GM12878 (cell line): Measurements from ENCODE around the gene TPRA1. TPM values are rescaled to one million over a fixed set of nuclear protein-coding genes. Genes with fewer than 3 reads are reported as not detected.
A peak's percentile ranks its signal among the peaks of the same experiment; 100 is the strongest.

ENCODE experiments used
- ATAC-seq: fragments of 200-7000 bp; cut with Tn5 transposase; 3 replicates; pipeline ENCODE4 v1.9.1; 2020; ENCODE audit warnings: mild to moderate bottlenecking, moderate library complexity
- BruUV-seq: library from RNA; stranded (reverse); fragments of 400-500 nt; replicated peaks from 2 replicates; lab custom pipeline; 2021; lab: Mats Ljungman, UMichigan
- CTCF ChIA-PET: fragments of 300-600 bp; sonication (Branson Sonifier 250); formaldehyde crosslinking; extraction: SDS; loops from one replicate; lab custom pipeline; 2021; ENCODE audit warnings: inconsistent platforms; lab: Yijun Ruan, JAX
- POLR2A ChIA-PET: fragments of 350-600 bp; formaldehyde crosslinking; extraction: SDS; loops from one replicate; lab custom pipeline; 2021; ENCODE audit warnings: inconsistent platforms; lab: Charles Lee
- RAD21 ChIA-PET: fragments of 300-600 bp; sonication (Branson Sonifier 250); formaldehyde crosslinking; loops from one replicate; lab custom pipeline; 2023; ENCODE audit warnings: antibody characterized with exemption; ENCODE audit not compliant: unreplicated experiment; lab: Charles Lee
- SMC1A ChIA-PET: fragments of 300-600 bp; sonication (Branson Sonifier 250); formaldehyde crosslinking; loops from one replicate; lab custom pipeline; 2023; ENCODE audit not compliant: unreplicated experiment, uncharacterized antibody; lab: Charles Lee
- DNase-seq: peaks from one replicate; pipeline ENCODE4 v3.0.0-alpha.2; 2011; ENCODE audit warnings: low read depth, low spot score
- FAIRE-seq: peaks from 3 replicates; lab custom pipeline; 2011; peaks lifted over from hg19 to GRCh38; lab: Jason Lieb, UNC
- H2AFZ ChIP-seq: 2 replicates; pipeline ENCODE4 v1.6.0; 2011; ENCODE audit warnings: low read depth, low read length, control low read depth; ENCODE audit not compliant: control insufficient read depth
- H3K27ac ChIP-seq: 2 replicates; pipeline ENCODE4 v1.5.1; 2011; ENCODE audit warnings: control low read depth; ENCODE audit not compliant: control insufficient read depth, insufficient read depth
- H3K27me3 ChIP-seq, 2 experiments: replicated peaks in 1 of 2; 2 replicates each; pipeline versions ENCODE4 v1.6.0 to v1.6.1; 2011; ENCODE audit warnings: low read length in 1 of 2; ENCODE audit not compliant: control insufficient read depth in 2 of 2, insufficient read depth in 2 of 2
- H3K36me3 ChIP-seq, 2 experiments: 2 replicates each; pipeline ENCODE4 v1.5.1; 2011; ENCODE audit warnings: low read length in 1 of 2; ENCODE audit not compliant: control insufficient read depth in 2 of 2, insufficient read depth in 2 of 2
- H3K4me1 ChIP-seq: 2 replicates; pipeline ENCODE4 v1.6.1; 2011; ENCODE audit warnings: mild to moderate bottlenecking, low read length, moderate library complexity, mixed read lengths; ENCODE audit not compliant: control insufficient read depth, insufficient read depth
- H3K4me2 ChIP-seq: 2 replicates; pipeline ENCODE4 v1.6.0; 2011; ENCODE audit warnings: control low read depth; ENCODE audit not compliant: control insufficient read depth, insufficient read depth
- H3K4me3 ChIP-seq: fragments of 200-600 bp; sonication (generic); 2 replicates; pipeline ENCODE4 v1.5.1; 2016
- H3K79me2 ChIP-seq: 2 replicates; pipeline ENCODE4 v1.6.0; 2011; ENCODE audit warnings: low read length; ENCODE audit not compliant: control insufficient read depth, insufficient read depth
- H3K9ac ChIP-seq: 2 replicates; pipeline ENCODE4 v1.8.0; 2011; ENCODE audit warnings: low read length, control low read depth, mixed read lengths; ENCODE audit not compliant: control insufficient read depth, insufficient read depth
- H3K9me3 ChIP-seq: replicated peaks from 3 replicates; pipeline ENCODE4 v1.5.1; 2011; ENCODE audit warnings: mild to moderate bottlenecking, low read length; ENCODE audit not compliant: control insufficient read depth, insufficient read depth
- H4K20me1 ChIP-seq: 2 replicates; pipeline ENCODE4 v1.6.0; 2011; ENCODE audit not compliant: control insufficient read depth, insufficient read depth
- CHD2 ChIP-seq: IDR thresholded peaks from 2 replicates; pipeline ENCODE4 v1.6.1; 2011; ENCODE audit warnings: low read depth, low read length, improper control_type of control experiment, borderline replicate concordance
- FOXM1 ChIP-seq: IDR thresholded peaks from 2 replicates; pipeline ENCODE4 v1.6.1; 2012; ENCODE audit warnings: low read depth, mild to moderate bottlenecking, inconsistent platforms, low read length, moderate library complexity
- NR2F1 ChIP-seq: fragments of 450-650 bp; conservative IDR thresholded peaks from 2 replicates; pipeline ENCODE4 v1.6.1; 2017; ENCODE audit warnings: mild to moderate bottlenecking
- SMAD5 ChIP-seq: IDR thresholded peaks from 2 replicates; pipeline ENCODE4 v1.6.1; 2016; ENCODE audit warnings: antibody characterized with exemption, low read depth
- TCF12 ChIP-seq: IDR thresholded peaks from 2 replicates; pipeline ENCODE4 v1.6.1; 2011; ENCODE audit warnings: low read depth, mild to moderate bottlenecking, low read length
- WRNIP1 ChIP-seq: IDR thresholded peaks from 2 replicates; pipeline ENCODE4 v1.6.1; 2011; ENCODE audit warnings: low read depth, low read length, improper control_type of control experiment, borderline replicate concordance
- WGBS: methylation state at CpG from one replicate; pipeline ENCODE4 v1.1.6; 2016; ENCODE audit warnings: low lambda C conversion rate; ENCODE audit not compliant: insufficient replicate concordance, insufficient coverage; ENCODE audit errors: missing lambda C conversion rate; 5-methylcytosine and 5-hydroxymethylcytosine counted together
- in situ Hi-C: fragments of 300-500 bp; cut with MboI; formaldehyde crosslinking; loops from 9 replicates; pipeline ENCODE4 v1.14.3; 2018; ENCODE audit warnings: mixed read lengths
- intact Hi-C: fragments of 100-400 bp; cut with micrococcal nuclease; formaldehyde crosslinking; loops from one replicate; pipeline ENCODE4 v1.14.2; 2022; ENCODE audit not compliant: unreplicated experiment
- polyA plus RNA-seq, 11 experiments: library from polyadenylated mRNA; depleted of rRNA in 4 of 11; unstranded in 6 of 11; stranded (reverse) in 5 of 11; fragments of >200 nt; fragmentation: Nextera tagmentation in 4 of 11; fragmentation: Illumina TruSeq in 1 of 11; extraction: Ambion mirVana in 4 of 11; extraction: Trizol in 1 of 11; gene quantifications; 1 replicate in 1 of 11; 2 replicates in 10 of 11; pipeline versions ENCODE4 v1.2.1 to v1.2.3, GENCODE V29; 2011 to 2016; ENCODE audit warnings: inconsistent platforms in 2 of 11, missing spikeins in 2 of 11, low read depth in 1 of 11
- total RNA-seq, 4 experiments: library from RNA; depleted of rRNA in 3 of 4; stranded (reverse); fragments of >200 nt in 3 of 4; fragmentation: Illumina TruSeq in 1 of 4; extraction: Trizol in 1 of 4; gene quantifications; 2 replicates each; pipeline versions ENCODE4 v1.2.1 to v1.2.3, GENCODE V29; 2013 to 2021
- TF ChIP-seq, protein P1 (sequence below): IDR thresholded peaks from 2 replicates; pipeline ENCODE4 v1.6.1; 2012; ENCODE audit warnings: low read depth, low read length, improper control_type of control experiment
- TF ChIP-seq, protein P2 (sequence below): IDR thresholded peaks from 2 replicates; pipeline ENCODE4 v1.6.1; 2011; ENCODE audit warnings: mild to moderate bottlenecking, low read depth, low read length, moderate library complexity; ENCODE audit not compliant: insufficient replicate concordance
- TF ChIP-seq, protein P3 (sequence below): IDR thresholded peaks from 2 replicates; pipeline ENCODE4 v1.6.1; 2011; ENCODE audit warnings: borderline replicate concordance, low read depth, mild to moderate bottlenecking, moderate library complexity, mixed read lengths, low read length; ENCODE audit not compliant: insufficient read depth; ENCODE audit errors: extremely low read length
- TF ChIP-seq, protein P4 (sequence below): fragments of 450-650 bp; IDR thresholded peaks from 2 replicates; pipeline ENCODE4 v1.6.1; 2016; ENCODE audit warnings: mild to moderate bottlenecking
- TF ChIP-seq, protein P5 (sequence below): fragments of 450-650 bp; formaldehyde crosslinking; IDR thresholded peaks from 2 replicates; pipeline ENCODE4 v1.4.0; 2022; ENCODE audit warnings: mild to moderate bottlenecking, moderate library complexity

Gene TPRA1
- total and polyA plus RNA-seq, 10 of the 15 experiments (the other 5 are each of a cell fraction or from before 2014, with no cell fraction given) = 1.8 to 39.6 (median 26.6) TPM

DNA sequence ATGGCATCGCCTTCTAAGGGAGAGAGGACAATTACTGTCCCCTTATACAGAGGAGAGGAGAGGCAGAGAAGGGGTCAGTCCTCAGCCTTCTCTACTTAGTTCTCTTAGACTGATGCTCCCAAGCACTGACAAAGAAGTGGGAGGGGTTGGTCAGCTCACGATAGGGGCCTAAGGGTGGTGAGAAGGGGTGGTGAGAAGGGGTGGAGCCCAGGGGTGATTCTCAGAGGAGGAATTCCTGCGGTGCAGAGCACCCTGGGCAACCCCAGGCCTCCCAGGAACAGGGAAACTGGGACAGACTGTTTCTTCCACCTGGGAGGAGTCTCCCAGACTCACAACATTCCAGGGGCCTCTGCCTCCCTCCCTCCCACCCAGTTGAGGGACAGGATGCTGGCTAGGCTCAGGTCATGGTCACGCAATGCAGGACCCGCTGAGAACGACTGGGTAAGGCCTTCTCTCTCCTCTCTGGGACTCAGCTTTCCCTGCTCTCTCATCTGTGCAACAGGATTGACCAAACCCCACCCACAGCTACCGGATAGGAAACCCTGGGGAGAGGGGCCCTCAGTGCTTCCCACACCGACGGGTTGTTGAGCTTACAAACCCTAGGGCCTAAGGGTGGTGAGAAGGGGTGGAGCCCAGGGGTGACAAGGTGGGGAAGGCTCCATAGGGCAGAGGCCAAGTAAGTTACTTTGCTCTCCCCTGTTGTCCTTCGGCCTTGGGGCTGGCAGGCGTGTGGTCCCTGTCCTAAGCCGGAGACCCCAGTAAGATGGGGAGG is 1.5 kb downstream of the TPRA1 start (continued):
- TF ChIP-seq, protein P1, sequence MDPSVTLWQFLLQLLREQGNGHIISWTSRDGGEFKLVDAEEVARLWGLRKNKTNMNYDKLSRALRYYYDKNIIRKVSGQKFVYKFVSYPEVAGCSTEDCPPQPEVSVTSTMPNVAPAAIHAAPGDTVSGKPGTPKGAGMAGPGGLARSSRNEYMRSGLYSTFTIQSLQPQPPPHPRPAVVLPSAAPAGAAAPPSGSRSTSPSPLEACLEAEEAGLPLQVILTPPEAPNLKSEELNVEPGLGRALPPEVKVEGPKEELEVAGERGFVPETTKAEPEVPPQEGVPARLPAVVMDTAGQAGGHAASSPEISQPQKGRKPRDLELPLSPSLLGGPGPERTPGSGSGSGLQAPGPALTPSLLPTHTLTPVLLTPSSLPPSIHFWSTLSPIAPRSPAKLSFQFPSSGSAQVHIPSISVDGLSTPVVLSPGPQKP = no peak
- TF ChIP-seq CHD2 (0 out of 2 replicates have a peak, but pooled peaks have one; percentile 22), TCF12 (no peak), NR2F1 (peak; percentile 33)
- TF ChIP-seq, protein P2, sequence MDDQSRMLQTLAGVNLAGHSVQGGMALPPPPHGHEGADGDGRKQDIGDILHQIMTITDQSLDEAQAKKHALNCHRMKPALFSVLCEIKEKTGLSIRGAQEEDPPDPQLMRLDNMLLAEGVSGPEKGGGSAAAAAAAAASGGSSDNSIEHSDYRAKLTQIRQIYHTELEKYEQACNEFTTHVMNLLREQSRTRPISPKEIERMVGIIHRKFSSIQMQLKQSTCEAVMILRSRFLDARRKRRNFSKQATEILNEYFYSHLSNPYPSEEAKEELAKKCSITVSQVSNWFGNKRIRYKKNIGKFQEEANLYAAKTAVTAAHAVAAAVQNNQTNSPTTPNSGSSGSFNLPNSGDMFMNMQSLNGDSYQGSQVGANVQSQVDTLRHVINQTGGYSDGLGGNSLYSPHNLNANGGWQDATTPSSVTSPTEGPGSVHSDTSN = no peak

DNA sequence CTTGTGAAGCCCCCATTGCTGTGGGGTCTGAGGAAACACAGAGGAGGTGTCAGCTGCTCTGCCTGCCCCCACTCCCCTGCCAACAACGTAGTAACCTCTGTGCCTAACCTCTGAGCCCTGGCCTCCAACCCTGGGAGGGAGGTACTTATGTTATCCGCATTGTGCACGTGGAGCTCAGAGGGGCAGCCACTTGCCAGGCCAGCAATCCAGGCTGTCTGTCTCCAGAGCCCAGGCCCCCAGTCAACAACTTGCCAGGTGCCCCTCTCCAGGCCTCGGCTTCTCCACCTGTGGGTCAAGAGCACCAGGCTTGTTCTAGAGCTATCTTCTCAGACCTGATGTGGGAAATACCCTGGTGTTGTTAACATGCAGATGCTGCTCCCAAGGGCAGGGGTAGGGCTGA is 2.7 kb downstream of the TPRA1 start:
- Histone ChIP-seq H3K9ac (0 out of 2 replicates have a peak overlapping the region, but pooled peaks have one; percentile 20), H3K27ac (peak overlapping the region; percentile 44), H4K20me1 (no peaks in the 10 kb centered on the region; the same call in 1 of the 2 replicates), H3K4me2 (peak overlapping the region; percentile 97), H3K4me1 (peaks cover 22% of the 10 kb centered on the region), H3K36me3 (no peaks in the 10 kb centered on the region; a peak in 1 of 4 replicates), H2AFZ (no peak overlapping the region), H3K4me3 (peak overlapping the region; percentile 24; the same call in 1 of the 2 replicates), H3K9me3 (no peaks in the 10 kb centered on the region), H3K27me3 (no peaks in the 10 kb centered on the region), H3K79me2 (peaks cover 55% of the 10 kb centered on the region)
- BruUV-seq = no TSS peak
- intact Hi-C loops = loop anchor here (5.0 kb wide), 1 partner anchor 464 kb away; the partner anchor contains the start of gene SEC61A1
- RAD21 ChIA-PET = interaction anchor here (1.5 to 2.5 kb wide), 2 partner anchors 13 to 166 kb away, joined by 3 to 11 read pairs; no protein-coding TSS in a partner anchor
- in situ Hi-C loops = no loop called here
- CTCF ChIA-PET = interaction anchor here (0.7 to 5.3 kb wide), 4 partner anchors 9 to 108 kb away, joined by 3 to 43 read pairs (median 3); no protein-coding TSS in a partner anchor
- DNase-seq = no peak
- SMC1A ChIA-PET = interaction anchor here (0.6 to 2.9 kb wide), 3 partner anchors 9 to 55 kb away, joined by 3 to 9 read pairs (median 7); no protein-coding TSS in a partner anchor
- no peak for ATAC-seq
- POLR2A ChIA-PET = interaction anchor here (0.6 to 3.6 kb wide), 3 partner anchors 11 to 234 kb away, joined by 3 to 39 read pairs (median 3); partner anchors contain the start of gene MCM2
- FAIRE-seq = no peak
- 60% methylated on average over 4 of the region's 4 CpGs for WGBS
- TF ChIP-seq, protein P3, sequence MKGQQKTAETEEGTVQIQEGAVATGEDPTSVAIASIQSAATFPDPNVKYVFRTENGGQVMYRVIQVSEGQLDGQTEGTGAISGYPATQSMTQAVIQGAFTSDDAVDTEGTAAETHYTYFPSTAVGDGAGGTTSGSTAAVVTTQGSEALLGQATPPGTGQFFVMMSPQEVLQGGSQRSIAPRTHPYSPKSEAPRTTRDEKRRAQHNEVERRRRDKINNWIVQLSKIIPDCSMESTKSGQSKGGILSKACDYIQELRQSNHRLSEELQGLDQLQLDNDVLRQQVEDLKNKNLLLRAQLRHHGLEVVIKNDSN = no peak
- TF ChIP-seq, protein P4, sequence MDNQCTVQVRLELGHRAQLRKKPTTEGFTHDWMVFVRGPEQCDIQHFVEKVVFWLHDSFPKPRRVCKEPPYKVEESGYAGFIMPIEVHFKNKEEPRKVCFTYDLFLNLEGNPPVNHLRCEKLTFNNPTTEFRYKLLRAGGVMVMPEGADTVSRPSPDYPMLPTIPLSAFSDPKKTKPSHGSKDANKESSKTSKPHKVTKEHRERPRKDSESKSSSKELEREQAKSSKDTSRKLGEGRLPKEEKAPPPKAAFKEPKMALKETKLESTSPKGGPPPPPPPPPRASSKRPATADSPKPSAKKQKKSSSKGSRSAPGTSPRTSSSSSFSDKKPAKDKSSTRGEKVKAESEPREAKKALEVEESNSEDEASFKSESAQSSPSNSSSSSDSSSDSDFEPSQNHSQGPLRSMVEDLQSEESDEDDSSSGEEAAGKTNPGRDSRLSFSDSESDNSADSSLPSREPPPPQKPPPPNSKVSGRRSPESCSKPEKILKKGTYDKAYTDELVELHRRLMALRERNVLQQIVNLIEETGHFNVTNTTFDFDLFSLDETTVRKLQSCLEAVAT = no peak
- TF ChIP-seq WRNIP1 (no peak), FOXM1 (no peak), SMAD5 (no peak)
- TF ChIP-seq, protein P5, sequence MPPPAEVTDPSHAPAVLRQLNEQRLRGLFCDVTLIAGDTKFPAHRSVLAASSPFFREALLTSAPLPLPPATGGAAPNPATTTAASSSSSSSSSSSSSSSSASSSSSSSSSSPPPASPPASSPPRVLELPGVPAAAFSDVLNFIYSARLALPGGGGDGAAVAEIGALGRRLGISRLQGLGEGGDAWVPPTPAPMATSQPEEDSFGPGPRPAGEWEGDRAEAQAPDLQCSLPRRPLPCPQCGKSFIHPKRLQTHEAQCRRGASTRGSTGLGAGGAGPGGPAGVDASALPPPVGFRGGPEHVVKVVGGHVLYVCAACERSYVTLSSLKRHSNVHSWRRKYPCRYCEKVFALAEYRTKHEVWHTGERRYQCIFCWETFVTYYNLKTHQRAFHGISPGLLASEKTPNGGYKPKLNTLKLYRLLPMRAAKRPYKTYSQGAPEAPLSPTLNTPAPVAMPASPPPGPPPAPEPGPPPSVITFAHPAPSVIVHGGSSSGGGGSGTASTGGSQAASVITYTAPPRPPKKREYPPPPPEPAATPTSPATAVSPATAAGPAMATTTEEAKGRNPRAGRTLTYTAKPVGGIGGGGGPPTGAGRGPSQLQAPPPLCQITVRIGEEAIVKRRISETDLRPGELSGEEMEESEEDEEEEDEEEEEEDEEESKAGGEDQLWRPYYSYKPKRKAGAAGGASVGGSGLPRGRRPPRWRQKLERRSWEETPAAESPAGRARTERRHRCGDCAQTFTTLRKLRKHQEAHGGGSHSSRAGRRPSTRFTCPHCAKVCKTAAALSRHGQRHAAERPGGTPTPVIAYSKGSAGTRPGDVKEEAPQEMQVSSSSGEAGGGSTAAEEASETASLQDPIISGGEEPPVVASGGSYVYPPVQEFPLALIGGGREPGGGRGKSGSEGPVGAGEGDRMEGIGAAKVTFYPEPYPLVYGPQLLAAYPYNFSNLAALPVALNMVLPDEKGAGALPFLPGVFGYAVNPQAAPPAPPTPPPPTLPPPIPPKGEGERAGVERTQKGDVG (CRISPR knock-in tag) = no peak
